ENCODE measurements around the gene HS6ST2. TPM values are rescaled to one million over a fixed set of nuclear protein-coding genes. Genes with fewer than 3 reads are reported as not detected.

HS6ST2 gene
- total RNA-seq, 2 experiments from 2014 or later: not detected

DNA sequence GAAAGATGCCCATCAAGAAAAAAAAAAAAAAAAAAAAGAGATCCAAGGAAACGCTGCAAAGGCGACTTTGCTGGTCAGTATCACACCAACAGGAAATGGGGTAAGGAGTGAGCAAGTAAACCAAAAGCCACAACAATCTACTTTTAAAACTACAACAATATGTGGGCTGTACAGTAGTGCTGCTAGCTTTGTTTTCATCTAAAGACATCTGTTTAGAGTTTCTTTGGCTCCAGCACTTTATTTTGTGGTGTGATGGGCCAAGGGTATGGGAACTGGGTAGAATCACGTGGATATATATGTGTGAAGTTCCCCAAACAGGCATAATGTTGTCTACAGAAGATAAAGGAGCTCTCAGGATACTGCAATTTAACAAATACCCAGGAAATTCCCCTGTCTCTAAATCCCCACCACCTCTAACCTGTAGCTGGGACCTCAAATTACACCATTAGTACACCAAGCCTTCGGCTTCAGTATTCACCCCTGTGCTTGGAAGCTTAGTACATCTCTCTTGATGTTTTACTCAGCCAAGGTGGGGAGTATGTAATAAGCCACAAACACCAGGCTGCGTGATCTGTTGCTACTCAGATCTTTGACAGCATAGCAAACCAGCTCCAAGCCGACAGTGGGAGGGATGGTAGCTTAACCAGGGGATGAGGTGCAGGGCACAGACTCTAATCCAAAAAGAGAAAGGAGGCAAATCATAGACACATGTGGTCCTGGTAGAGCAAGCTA, 207.9 kb downstream of the HS6ST2 start:
- no peaks in the 10 kb centered on the region for H3K36me3 ChIP-seq (ENCODE audit: insufficient read depth, low read length)
- intact Hi-C loops (cut with micrococcal nuclease; ENCODE audit: unreplicated experiment): no loop called here
- POLR2A ChIA-PET: no interaction called here

DNA sequence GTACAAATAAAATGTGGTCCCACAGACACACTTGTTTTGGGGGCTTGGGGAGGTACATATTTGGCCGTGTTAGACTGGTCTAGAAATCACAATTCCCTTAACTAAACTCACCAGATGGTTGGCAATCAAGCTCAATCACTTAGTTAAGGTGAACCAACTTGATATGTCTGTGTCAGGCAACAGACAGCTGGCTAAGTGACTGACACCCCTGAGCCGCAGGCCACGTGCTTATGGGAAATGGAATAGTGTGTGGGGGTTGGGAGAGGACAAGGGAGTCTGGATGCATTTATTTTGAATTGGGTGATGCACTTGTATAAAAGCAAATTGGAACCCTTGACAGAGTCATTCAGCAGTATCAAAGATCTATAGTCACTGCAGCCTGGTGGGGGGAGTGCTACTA, 209.0 kb downstream of the HS6ST2 start:
- no peak for DNase-seq (ENCODE audit: low spot score)
- intact Hi-C loops (cut with micrococcal nuclease; ENCODE audit: unreplicated experiment): no loop called here
- Histone ChIP-seq H3K79me2 (ENCODE audit: insufficient read depth, low read depth, low read length) (no peaks in the 10 kb centered on the region), H3K9me3 (ENCODE audit: low read length) (no peaks in the 10 kb centered on the region), H4K20me1 (ENCODE audit: insufficient read depth, low read length) (no peaks in the 10 kb centered on the region), H3K36me3 (ENCODE audit: insufficient read depth, low read length) (no peaks in the 10 kb centered on the region), H3K9me2 (ENCODE audit: insufficient read depth, low read length) (no peaks in the 10 kb centered on the region), H3K4me1 (ENCODE audit: insufficient read depth, low read length, poor library complexity, severe bottlenecking) (no peaks in the 10 kb centered on the region), H3K4me2 (ENCODE audit: low read length) (no peak overlapping the region), H3K4me3 (ENCODE audit: low read depth, low read length, poor library complexity, severe bottlenecking) (no peak overlapping the region), H2AFZ (ENCODE audit: low read length) (no peak overlapping the region), H3K27ac (ENCODE audit: low read depth, low read length, poor library complexity, severe bottlenecking) (no peak overlapping the region)
- TF ChIP-seq EZH2phosphoT487 (IDR thresholded peaks at IDR 0.05; ENCODE audit: borderline replicate concordance, low read depth, low read length): no peak
- no peak for TF ChIP-seq CTCF (conservative IDR thresholded peaks at IDR 0.05; ENCODE audit: low read length)
- ChIA-PET CTCF (ENCODE audit: unreplicated experiment) (no interaction called here), POLR2A (no interaction called here)
- no TSS peak for BruUV-seq (replicated peaks)

More for the DNA sequence above, 207.9 kb downstream of the HS6ST2 start:
- Histone ChIP-seq H3K9me3 (ENCODE audit: low read length) (no peaks in the 10 kb centered on the region), H4K20me1 (ENCODE audit: insufficient read depth, low read length) (no peaks in the 10 kb centered on the region), H3K9me2 (ENCODE audit: insufficient read depth, low read length) (no peaks in the 10 kb centered on the region), H3K4me1 (ENCODE audit: insufficient read depth, low read length, poor library complexity, severe bottlenecking) (no peaks in the 10 kb centered on the region), H3K79me2 (ENCODE audit: insufficient read depth, low read depth, low read length) (no peaks in the 10 kb centered on the region), H2AFZ (ENCODE audit: low read length) (no peak overlapping the region), H3K27ac (ENCODE audit: low read depth, low read length, poor library complexity, severe bottlenecking) (no peak overlapping the region), H3K4me3 (ENCODE audit: low read depth, low read length, poor library complexity, severe bottlenecking) (no peak overlapping the region), H3K4me2 (ENCODE audit: low read length) (no peak overlapping the region)
- CTCF ChIA-PET (ENCODE audit: unreplicated experiment): no interaction called here
- no peak for DNase-seq (ENCODE audit: low spot score)
- BruUV-seq (replicated peaks): no TSS peak
- no peak for TF ChIP-seq EZH2phosphoT487 (IDR thresholded peaks at IDR 0.05; ENCODE audit: borderline replicate concordance, low read depth, low read length)
- TF ChIP-seq CTCF (conservative IDR thresholded peaks at IDR 0.05; ENCODE audit: low read length): no peak

GRCh38 chrX:132748909-132749308, 209.5 kb downstream of the HS6ST2 start:
- no peaks in the 10 kb centered on the region for H3K4me1 ChIP-seq (ENCODE audit: insufficient read depth, low read length, poor library complexity, severe bottlenecking)
- no peaks in the 10 kb centered on the region for H3K9me3 ChIP-seq (ENCODE audit: low read length)
- no peak for DNase-seq (ENCODE audit: low spot score)
- H3K27ac ChIP-seq (ENCODE audit: low read depth, low read length, poor library complexity, severe bottlenecking): no peak overlapping the region
- H3K36me3 ChIP-seq (ENCODE audit: insufficient read depth, low read length): no peaks in the 10 kb centered on the region
- TF ChIP-seq CTCF (conservative IDR thresholded peaks at IDR 0.05; ENCODE audit: low read length): no peak
- TF ChIP-seq EZH2phosphoT487 (IDR thresholded peaks at IDR 0.05; ENCODE audit: borderline replicate concordance, low read depth, low read length): no peak
- BruUV-seq (replicated peaks): no TSS peak
- no peak overlapping the region for H2AFZ ChIP-seq (ENCODE audit: low read length)
- CTCF ChIA-PET (ENCODE audit: unreplicated experiment): no interaction called here
- intact Hi-C loops (cut with micrococcal nuclease; ENCODE audit: unreplicated experiment): no loop called here
- POLR2A ChIA-PET: no interaction called here
- H3K4me2 ChIP-seq (ENCODE audit: low read length): no peak overlapping the region
- no peak overlapping the region for H3K4me3 ChIP-seq (ENCODE audit: low read depth, low read length, poor library complexity, severe bottlenecking)
- H3K9me2 ChIP-seq (ENCODE audit: insufficient read depth, low read length): no peaks in the 10 kb centered on the region
- no peaks in the 10 kb centered on the region for H3K79me2 ChIP-seq (ENCODE audit: insufficient read depth, low read depth, low read length)
- H4K20me1 ChIP-seq (ENCODE audit: insufficient read depth, low read length): no peaks in the 10 kb centered on the region
